K562 (cell line): ENCODE data around the gene MAP2K7. TPM values are rescaled to one million over a fixed set of nuclear protein-coding genes. Genes with fewer than 3 reads are reported as not detected.

Source experiments
- ATAC-seq: fragments of 200-7000 bp; cut with Tn5 transposase; 3 replicates; pipeline ENCODE4 v1.9.1; 2020; ENCODE audit warnings: moderate library complexity
- BruUV-seq: library from RNA; stranded (reverse); fragments of 400-500 nt; replicated peaks from 2 replicates; lab custom pipeline; 2021; lab: Mats Ljungman, UMichigan
- CTCF ChIA-PET: fragments of 300-600 bp; formaldehyde crosslinking; extraction: SDS; loops from one replicate; lab custom pipeline; 2021; ENCODE audit warnings: low intra/inter-chr PET ratio; lab: Yijun Ruan, JAX
- POLR2A ChIA-PET: fragments of 300-600, 350-650 bp; sonication (Branson Sonifier 250); formaldehyde crosslinking; extraction: SDS; loops from one replicate; lab custom pipeline; 2021; ENCODE audit warnings: antibody characterized with exemption, inconsistent platforms; lab: Yijun Ruan, JAX
- DNase-seq, 4 experiments: peaks; one replicate each; pipeline versions ENCODE4 v3.0.0 to v3.0.0-alpha.2; 2011 to 2018; ENCODE audit warnings: low spot score in 3 of 4, mixed read lengths in 3 of 4; ENCODE audit errors: extremely low read depth in 1 of 4
- FAIRE-seq: peaks from 2 replicates; lab custom pipeline; 2011; peaks lifted over from hg19 to GRCh38; lab: Jason Lieb, UNC
- H2AFZ ChIP-seq: 2 replicates; pipeline ENCODE4 v1.6.0; 2011; ENCODE audit warnings: low read depth, low read length, control low read depth, inconsistent platforms
- H3K27ac ChIP-seq: fragments of 200-600 bp; 3 replicates; pipeline ENCODE4 v1.8.0; 2011; ENCODE audit warnings: low read depth, mild to moderate bottlenecking, control low read depth, inconsistent platforms, low read length, moderate library complexity, mixed read lengths; ENCODE audit errors: extremely low read depth
- H3K27me3 ChIP-seq, 2 experiments: fragments of 300-600 bp in 1 of 2; 2 replicates in 1 of 2; 3 replicates in 1 of 2; pipeline versions ENCODE4 v1.6.0 to v1.8.0; 2011; ENCODE audit warnings: inconsistent platforms in 2 of 2, low read length in 2 of 2, mild to moderate bottlenecking in 1 of 2, mixed read lengths in 1 of 2, moderate library complexity in 1 of 2; ENCODE audit not compliant: control insufficient read depth in 2 of 2, insufficient read depth in 2 of 2
- H3K36me3 ChIP-seq: fragments of 300-600 bp; 3 replicates; pipeline ENCODE4 v1.8.0; 2011; ENCODE audit warnings: mild to moderate bottlenecking, low read length, inconsistent platforms; ENCODE audit not compliant: control insufficient read depth, insufficient read depth
- H3K4me1 ChIP-seq, 2 experiments: fragments of 200-600 bp in 1 of 2; replicated peaks in 1 of 2; 2 replicates in 1 of 2; 3 replicates in 1 of 2; pipeline versions ENCODE4 v1.5.1 to v1.8.0; 2011; ENCODE audit warnings: inconsistent platforms in 2 of 2, low read length in 2 of 2, mild to moderate bottlenecking in 1 of 2, mixed read lengths in 1 of 2, moderate library complexity in 1 of 2; ENCODE audit not compliant: control insufficient read depth in 2 of 2, insufficient read depth in 2 of 2
- H3K4me2 ChIP-seq: 2 replicates; pipeline ENCODE4 v1.6.1; 2011; ENCODE audit warnings: low read length, control low read depth, inconsistent platforms, mixed read lengths; ENCODE audit not compliant: insufficient read depth
- H3K4me3 ChIP-seq: fragments of 200-600 bp; sonication (generic), shearing (Covaris generic); 2 replicates; pipeline ENCODE4 v1.5.1; 2016; ENCODE audit warnings: control low read depth, inconsistent platforms
- H3K79me2 ChIP-seq: fragments of 200-600 bp; 3 replicates; pipeline ENCODE4 v1.8.0; 2011; ENCODE audit warnings: low read length, inconsistent platforms; ENCODE audit not compliant: control insufficient read depth, insufficient read depth
- H3K9ac ChIP-seq, 2 experiments: 2 replicates each; pipeline versions ENCODE4 v1.6.0 to v1.6.1; 2011; ENCODE audit warnings: low read depth in 2 of 2, low read length in 2 of 2, control low read depth in 1 of 2, inconsistent platforms in 1 of 2, mild to moderate bottlenecking in 1 of 2, mixed read lengths in 1 of 2; ENCODE audit not compliant: insufficient read depth in 1 of 2
- H3K9me1 ChIP-seq: one replicate; pipeline ENCODE4 v1.6.0; 2011; ENCODE audit warnings: inconsistent platforms, mild to moderate bottlenecking, low read length, moderate library complexity; ENCODE audit not compliant: control insufficient read depth, insufficient read depth
- H3K9me3 ChIP-seq: replicated peaks from 2 replicates; pipeline ENCODE4 v1.5.1; 2011; ENCODE audit warnings: low read depth, low read length, inconsistent platforms; ENCODE audit not compliant: control insufficient read depth, insufficient read depth
- H4K20me1 ChIP-seq: replicated peaks from 2 replicates; pipeline ENCODE4 v1.6.1; 2011; ENCODE audit warnings: low read length, inconsistent platforms, mixed read lengths; ENCODE audit not compliant: control insufficient read depth, insufficient read depth
- ATF7 ChIP-seq: fragments of 450-650 bp; IDR thresholded peaks from 2 replicates; pipeline ENCODE4 v1.7.1; 2014; ENCODE audit warnings: mild to moderate bottlenecking, moderate library complexity
- BCOR ChIP-seq: fragments of 450-650 bp; IDR thresholded peaks from 2 replicates; pipeline ENCODE4 v1.6.1; 2016
- BMI1 ChIP-seq: fragments of 150-350 bp; IDR thresholded peaks from 2 replicates; pipeline ENCODE4 v1.6.1; 2014; ENCODE audit warnings: low read length
- CBFB ChIP-seq: sonication (generic); formaldehyde crosslinking; IDR thresholded peaks from 2 replicates; pipeline ENCODE4 v1.4.0; 2020; ENCODE audit warnings: mild to moderate bottlenecking, missing genetic modification reagents
- MCM7 ChIP-seq, 2 experiments: fragments of 450-650 bp; IDR thresholded peaks; 2 replicates each; pipeline ENCODE4 v1.6.1; 2016 to 2018
- NFYB ChIP-seq: IDR thresholded peaks from 2 replicates; pipeline ENCODE4 v1.6.1; 2011; ENCODE audit warnings: mild to moderate bottlenecking, moderate library complexity; ENCODE audit not compliant: insufficient read length; ENCODE audit errors: extremely low read depth
- PRDM10 ChIP-seq: fragments of 450-650 bp; IDR thresholded peaks from 2 replicates; pipeline ENCODE4 v1.6.1; 2018; ENCODE audit not compliant: partially characterized antibody
- RCOR1 ChIP-seq, 2 experiments: IDR thresholded peaks; 2 replicates each; pipeline ENCODE4 v1.6.1; 2012; ENCODE audit warnings: low read depth in 2 of 2, low read length in 2 of 2, borderline replicate concordance in 1 of 2, improper control_type of control experiment in 1 of 2
- SAFB ChIP-seq: fragments of 200-400 bp; formaldehyde crosslinking; IDR thresholded peaks from 2 replicates; pipeline ENCODE4 v1.6.1; 2017; ENCODE audit warnings: low read depth, low read length, borderline replicate concordance
- SMARCA4 ChIP-seq: fragments of 450-650 bp; IDR thresholded peaks from 2 replicates; pipeline ENCODE4 v1.6.1; 2016
- SRSF3 ChIP-seq: fragments of 200-400 bp; formaldehyde crosslinking; IDR thresholded peaks from 2 replicates; pipeline ENCODE4 v1.6.1; 2016; ENCODE audit warnings: mild to moderate bottlenecking, low read length, moderate library complexity; ENCODE audit not compliant: insufficient read depth
- TAL1 ChIP-seq: fragments of 450-650 bp; IDR thresholded peaks from 2 replicates; pipeline ENCODE4 v1.6.1; 2016; ENCODE audit warnings: mild to moderate bottlenecking
- TCF15 ChIP-seq: fragments of 250-450 bp; sonication (Bioruptor Pico); IDR thresholded peaks from 2 replicates; pipeline ENCODE4 v1.8.0; 2022; ENCODE audit warnings: moderate library complexity, mild to moderate bottlenecking, inconsistent platforms
- ZBTB7A ChIP-seq: IDR thresholded peaks from 2 replicates; pipeline ENCODE4 v1.6.1; 2011; ENCODE audit warnings: low read depth, mild to moderate bottlenecking, low read length, moderate library complexity, borderline replicate concordance; ENCODE audit not compliant: control insufficient read depth
- ZNF12 ChIP-seq: sonication (generic); formaldehyde crosslinking; IDR thresholded peaks from 2 replicates; pipeline ENCODE4 v1.4.0; 2020; ENCODE audit warnings: mild to moderate bottlenecking, missing genetic modification reagents
- ZNF263 ChIP-seq: sonication (generic); formaldehyde crosslinking; IDR thresholded peaks from 2 replicates; pipeline ENCODE4 v1.8.0; 2022; ENCODE audit warnings: mild to moderate bottlenecking, missing genetic modification reagents, borderline replicate concordance
- ZNF408 ChIP-seq: fragments of 250-450 bp; sonication (Bioruptor Pico); IDR thresholded peaks from 2 replicates; pipeline ENCODE4 v1.4.0; 2020; ENCODE audit warnings: low read depth, mild to moderate bottlenecking, moderate library complexity
- ZNF551 ChIP-seq: fragments of 250-450 bp; sonication (Bioruptor Pico); IDR thresholded peaks from 2 replicates; pipeline ENCODE4 v1.5.0; 2021; ENCODE audit warnings: mild to moderate bottlenecking, moderate library complexity
- ZNF57 ChIP-seq: fragments of 450-650 bp; formaldehyde crosslinking; IDR thresholded peaks from 2 replicates; pipeline ENCODE4 v1.4.0; 2020; ENCODE audit warnings: mild to moderate bottlenecking, moderate library complexity
- WGBS: fragments of 100-300 bp; shearing (Covaris generic); methylation state at CpG from one replicate; pipeline ENCODE4 v1.1.6; 2016; ENCODE audit warnings: low coverage, mixed read lengths; ENCODE audit not compliant: insufficient coverage; ENCODE audit errors: missing lambda C conversion rate; 5-methylcytosine and 5-hydroxymethylcytosine counted together
- in situ Hi-C: fragments of 300-500 bp; cut with MboI; formaldehyde crosslinking; loops from 4 replicates; pipeline ENCODE4 v1.15.0; 2018; ENCODE audit warnings: inconsistent platforms, mixed read lengths
- intact Hi-C: fragments of 100-400 bp; cut with micrococcal nuclease; formaldehyde crosslinking; loops from 2 replicates; pipeline ENCODE4 v1.14.2; 2022
- polyA plus RNA-seq, 8 experiments: library from polyadenylated mRNA; depleted of rRNA in 4 of 8; stranded (reverse) in 5 of 8; unstranded in 3 of 8; fragments of >200 nt; fragmentation: Nextera tagmentation in 2 of 8; fragmentation: Illumina TruSeq in 1 of 8; extraction: Ambion mirVana in 2 of 8; extraction: Trizol in 1 of 8; gene quantifications; 2 replicates each; pipeline versions ENCODE4 v1.2.1 to v1.2.3, GENCODE V29; 2011 to 2014; ENCODE audit warnings: inconsistent platforms in 1 of 8, missing spikeins in 1 of 8
- total RNA-seq, 7 experiments: library from RNA; depleted of rRNA in 6 of 7; stranded (reverse); fragments of >200 nt in 6 of 7; fragmentation: Illumina TruSeq in 2 of 7; extraction: Trizol in 2 of 7; gene quantifications; 2 replicates each; pipeline versions ENCODE4 v1.2.1 to v1.2.3, GENCODE V29; 2011 to 2021; ENCODE audit warnings: low replicate concordance in 1 of 7

The MAP2K7 gene
- total and polyA plus RNA-seq, 9 of the 15 experiments (the other 6 are each of a cell fraction or from before 2014, with no cell fraction given): 0.51 to 45.8 (median 14.1) TPM

- TF ChIP-seq ZNF408 (CRISPR knock-in tag) (no peak), TCF15 (CRISPR knock-in tag) (no peak), ZBTB7A (no peak), CBFB (CRISPR knock-in tag) (no peak), SRSF3 (no peak)
Observed at GRCh38 chr19:7864690-7865074, 39.0 kb upstream of the MAP2K7 start (continued).

- Histone ChIP-seq H3K79me2 (no peaks in the 10 kb centered on the region), H3K36me3 (no peaks in the 10 kb centered on the region), H3K27ac (no peak overlapping the region), H3K27me3 (no peaks in the 10 kb centered on the region), H4K20me1 (no peaks in the 10 kb centered on the region), H3K9me3 (no peaks in the 10 kb centered on the region), H3K9ac (peak overlapping the region in 1 of 2 experiments; percentile 60; a peak in 1 of 4 replicates), H2AFZ (no peak overlapping the region), H3K9me1 (no peaks in the 10 kb centered on the region), H3K4me1 (peaks cover 10 to 82% of the 10 kb centered on the region in 2 experiments; a peak in 4 of 5 replicates), H3K4me2 (no peak overlapping the region; the same call in 1 of the 2 replicates), H3K4me3 (no peak overlapping the region)
- ATAC-seq (no peak), FAIRE-seq (peak; percentile 46), DNase-seq (peak in 1 of 4 experiments; percentile 5)
- in situ Hi-C loops: no loop called here
- BruUV-seq: no TSS peak
- intact Hi-C loops: no loop called here
- 37% methylated on average over 10 of the region's 10 CpGs for WGBS
- ChIA-PET POLR2A (interaction anchor here (0.6 to 1.7 kb wide), 2 partner anchors 26 to 1058 kb away, joined by 3 to 4 read pairs; no protein-coding TSS in a partner anchor), CTCF (interaction anchor here (0.9 kb wide), 1 partner anchor 60 kb away, joined by 3 read pairs; no protein-coding TSS in a partner anchor)
- TF ChIP-seq ZNF57 (CRISPR knock-in tag) (no peak), BMI1 (no peak), SMARCA4 (no peak), ZNF551 (no peak), ATF7 (0 out of 2 replicates have a peak, but pooled peaks have one; percentile 13), RCOR1 (IDR thresholded peaks at IDR 0.05; ENCODE audit: borderline replicate concordance in 1 of 2, low read depth in 2 of 2, low read length in 2 of 2) (0 out of 4 replicates have a peak, but pooled peaks of 1 of the 2 experiments have one; percentile 32), ZNF263 (CRISPR knock-in tag) (no peak), PRDM10 (no peak), NFYB (no peak), BCOR (peak; percentile 91), SAFB (no peak), MCM7 (IDR thresholded peaks at IDR 0.05) (no peak), TAL1 (no peak), ZNF12 (no peak)
Observed at GRCh38 chr19:7865262-7865911, 38.3 kb upstream of the MAP2K7 start.
